ENCODE results near the gene SBSN. TPM values are rescaled to one million over a fixed set of nuclear protein-coding genes. Genes with fewer than 3 reads are reported as not detected.
"Not testable (repeated sequence)": the region's sequence is repeated elsewhere in the genome, so short reads cannot be mapped to it uniquely, and the experiment has no call there.

Gene SBSN
- total RNA-seq, 1 donor from 2014 or later, result not detected

DNA sequence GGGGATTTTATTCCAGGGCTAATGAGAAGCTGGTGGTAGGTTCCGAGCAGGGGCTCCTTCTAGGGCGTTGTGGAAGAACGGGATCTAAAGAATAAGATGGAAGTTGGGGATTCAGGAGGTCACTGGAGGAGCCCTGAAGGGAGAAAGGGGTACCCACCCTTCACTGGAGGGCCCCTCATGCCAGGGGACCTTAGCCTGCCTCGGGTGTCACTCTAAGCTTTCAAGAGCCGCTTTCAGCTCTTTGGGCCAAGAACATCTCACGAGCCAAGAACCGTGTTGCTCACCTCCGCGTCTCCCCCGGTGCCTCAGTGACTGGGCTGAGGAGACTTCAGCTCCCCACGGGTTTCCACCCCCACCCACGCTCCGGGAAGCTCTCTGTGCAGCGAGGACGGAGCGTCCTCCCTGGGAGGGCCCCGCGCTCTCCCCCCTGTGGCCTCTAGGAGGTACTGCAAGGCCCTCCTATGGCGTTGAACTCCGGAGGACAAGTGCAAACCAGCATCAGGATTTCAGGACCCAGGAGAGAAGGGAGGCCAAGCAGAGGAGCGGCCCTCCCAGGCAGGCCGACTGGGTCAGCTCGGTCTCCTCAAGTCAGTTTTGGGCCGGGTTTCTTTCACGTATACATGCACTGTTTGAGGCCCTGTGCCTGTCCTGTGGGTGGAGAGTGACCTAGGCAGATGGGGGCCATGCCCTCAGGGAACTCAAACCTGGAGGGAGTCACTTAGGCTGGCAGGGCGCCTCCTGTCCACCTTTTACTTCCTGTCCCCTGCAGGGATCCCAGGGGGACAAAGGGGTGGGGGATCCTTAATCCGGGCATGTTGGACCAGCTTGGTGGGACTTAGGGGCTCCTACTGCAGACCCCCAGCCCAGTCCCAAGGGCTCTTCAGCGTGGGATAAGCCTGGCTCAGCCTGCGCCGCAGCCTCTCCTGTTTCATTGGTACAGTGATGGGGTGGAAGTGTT lies 32.7 kb downstream of the SBSN start:
- Mint-ChIP-seq H3K27me3 (peaks cover 18% of the 10 kb centered on the region), H3K9me3 (no peaks in the 10 kb centered on the region), H3K4me3 (peak overlapping the region; percentile 29), H3K27ac (peak overlapping the region; percentile 57), H3K36me3 (ENCODE audit: low read depth) (no peaks in the 10 kb centered on the region), H3K4me1 (peaks cover 7% of the 10 kb centered on the region)
- intact Hi-C loops (cut with micrococcal nuclease), result loop anchor here (1.0 kb wide), 1 partner anchor 143 kb away; no protein-coding TSS in a partner anchor
- peak; percentile 90 for DNase-seq

DNA sequence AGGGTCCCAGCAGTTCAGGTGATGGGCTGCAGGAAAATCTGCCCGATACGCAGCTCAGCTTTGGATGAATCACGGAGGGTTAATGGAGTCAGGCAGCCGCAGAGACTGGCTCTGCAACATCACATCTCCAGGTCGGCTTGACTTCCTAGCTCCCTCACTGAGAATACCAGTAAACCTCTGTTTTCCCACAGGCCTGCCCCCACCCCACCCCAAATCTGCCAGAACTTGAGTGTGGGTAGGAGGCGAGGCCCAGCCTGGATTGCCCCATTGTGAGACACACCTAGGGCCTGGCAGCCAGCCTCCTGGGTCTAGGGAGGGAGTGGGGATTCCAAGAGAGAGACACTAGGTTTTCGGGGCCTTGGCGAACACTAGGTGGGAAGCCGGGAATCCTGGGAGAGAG lies 34.1 kb downstream of the SBSN start:
- Mint-ChIP-seq H3K36me3 (ENCODE audit: low read depth) (no peaks in the 10 kb centered on the region), H3K27ac (no peak overlapping the region), H3K27me3 (peaks cover 23% of the 10 kb centered on the region), H3K4me3 (no peak overlapping the region), H3K4me1 (peaks cover 7% of the 10 kb centered on the region), H3K9me3 (no peaks in the 10 kb centered on the region)
- intact Hi-C loops (cut with micrococcal nuclease), result no loop called here
- DNase-seq, result no peak

DNA sequence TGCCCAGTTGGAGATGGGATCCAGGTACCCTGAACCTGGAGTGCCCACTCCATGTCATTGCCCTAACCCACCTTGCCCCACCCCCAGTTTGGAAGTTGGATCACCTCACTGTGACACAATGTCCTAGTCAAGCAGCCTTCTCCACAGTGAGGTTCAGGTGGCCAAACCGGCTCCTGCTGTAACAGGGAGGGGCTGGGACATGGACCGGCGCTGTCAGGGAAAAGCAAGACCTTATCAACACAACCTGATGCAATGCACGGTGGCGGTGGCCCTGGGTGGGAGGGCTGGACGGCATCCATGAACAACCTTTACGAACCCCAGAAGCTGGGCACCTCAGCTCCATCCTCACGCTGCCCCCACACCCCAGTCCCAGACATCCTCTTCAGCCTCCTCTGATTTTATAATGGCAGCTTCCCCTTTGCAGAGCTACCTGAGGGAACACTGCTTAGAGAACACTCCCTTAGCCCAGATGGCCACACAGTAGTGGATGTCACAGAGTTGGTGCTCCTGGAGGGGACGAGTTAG lies 36.2 kb downstream of the SBSN start:
- DNase-seq, result no peak
- peaks cover 23% of the 10 kb centered on the region for H3K27me3 Mint-ChIP-seq
- no peaks in the 10 kb centered on the region for H3K9me3 Mint-ChIP-seq
- H3K4me1 Mint-ChIP-seq, result peaks cover 7% of the 10 kb centered on the region
- no peak overlapping the region for H3K4me3 Mint-ChIP-seq
- no peaks in the 10 kb centered on the region for H3K36me3 Mint-ChIP-seq (ENCODE audit: low read depth)
- intact Hi-C loops (cut with micrococcal nuclease), result no loop called here
- no peak overlapping the region for H3K27ac Mint-ChIP-seq

DNA sequence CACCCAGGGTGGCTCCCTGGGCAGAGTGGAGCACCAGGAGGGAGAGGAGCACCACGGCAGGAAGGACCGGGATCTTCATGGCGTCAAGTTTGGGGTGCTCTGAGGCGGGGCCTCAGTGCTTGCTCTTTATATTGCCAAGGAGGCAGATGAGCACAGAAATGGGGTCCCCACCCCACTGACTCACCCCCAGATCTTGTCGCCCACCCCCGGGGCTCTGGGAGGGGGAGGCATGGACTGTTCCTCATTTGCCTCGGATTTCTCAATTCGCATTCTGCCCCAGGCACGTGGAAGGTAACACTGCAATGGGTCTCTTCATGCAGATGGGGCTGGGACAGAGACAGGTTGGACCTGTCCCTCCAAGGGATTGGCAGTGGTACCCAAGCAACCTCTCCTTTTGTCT lies 37.7 kb downstream of the SBSN start, which contains the start of gene KRTDAP:
Gene KRTDAP (minus strand): TSS at position 101 of the 400 bp plus-strand sequence. CDS start 22 bp downstream, at position 79.
- DNase-seq, result no peak
- Mint-ChIP-seq H3K4me3 (no peak within 1 kb of the TSS), H3K4me1 (peaks cover 5% of the 10 kb centered on the region), H3K27ac (no peak within 1 kb of the TSS), H3K36me3 (ENCODE audit: low read depth) (no peaks in the 10 kb centered on the region), H3K27me3 (peaks cover 27% of the 10 kb centered on the region), H3K9me3 (no peaks in the 10 kb centered on the region)
- intact Hi-C loops (cut with micrococcal nuclease), result no loop called here

DNA sequence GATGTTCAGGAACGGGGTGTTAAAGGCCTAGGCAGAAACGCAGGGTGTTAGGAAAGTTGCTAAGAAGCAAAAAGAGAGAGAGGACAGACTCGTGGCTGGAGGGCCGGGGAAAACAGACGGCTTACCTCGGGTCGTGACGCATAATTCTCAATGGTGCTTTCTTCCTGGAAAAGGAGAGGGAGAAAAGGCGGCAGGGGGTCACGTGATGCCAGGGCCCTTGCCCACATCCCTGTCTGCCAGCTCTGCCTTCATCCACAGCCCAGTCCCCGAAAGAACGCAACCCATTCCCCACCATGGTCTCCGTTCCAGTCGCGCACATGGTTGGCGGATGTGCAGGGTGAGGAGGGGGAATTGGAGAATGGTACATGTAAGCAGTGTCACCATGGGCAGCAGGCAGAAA lies 39.4 kb downstream of the SBSN start:
- Mint-ChIP-seq H3K4me3 (no peak overlapping the region), H3K9me3 (no peaks in the 10 kb centered on the region), H3K27ac (no peak overlapping the region), H3K36me3 (ENCODE audit: low read depth) (no peaks in the 10 kb centered on the region), H3K4me1 (no peaks in the 10 kb centered on the region), H3K27me3 (peaks cover 30% of the 10 kb centered on the region)
- intact Hi-C loops (cut with micrococcal nuclease), result no loop called here
- no peak for DNase-seq

DNA sequence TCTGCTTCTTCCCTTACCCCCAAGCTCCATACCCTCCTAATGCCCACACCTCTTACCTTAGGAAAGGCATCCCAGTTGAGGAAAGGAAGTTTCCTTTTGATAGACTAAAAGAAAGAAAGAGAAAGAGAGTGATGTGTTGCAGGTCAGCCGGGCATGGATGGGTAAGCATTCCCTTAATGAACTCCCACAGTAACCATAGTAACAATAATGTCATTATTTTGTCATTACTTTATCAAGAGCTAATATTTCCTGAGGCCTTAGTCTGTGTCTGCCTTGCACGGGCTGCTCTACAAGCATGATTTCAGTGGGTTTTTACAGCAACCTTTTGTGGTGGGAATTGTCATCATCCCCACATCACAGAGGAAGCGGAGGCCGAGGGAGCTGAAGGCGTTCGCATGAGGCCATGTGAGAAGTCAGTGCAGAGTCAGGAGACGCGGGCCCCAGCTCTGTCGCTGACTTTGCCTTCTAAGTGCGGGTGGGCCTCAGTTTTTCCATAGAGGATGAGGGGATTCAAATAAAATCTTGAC lies 40.4 kb downstream of the SBSN start:
- Mint-ChIP-seq H3K36me3 (ENCODE audit: low read depth) (no peaks in the 10 kb centered on the region), H3K27me3 (peaks cover 28% of the 10 kb centered on the region), H3K4me1 (no peaks in the 10 kb centered on the region), H3K4me3 (no peak overlapping the region), H3K27ac (no peak overlapping the region), H3K9me3 (no peaks in the 10 kb centered on the region)
- intact Hi-C loops (cut with micrococcal nuclease), result no loop called here
- DNase-seq, result no peak

DNA sequence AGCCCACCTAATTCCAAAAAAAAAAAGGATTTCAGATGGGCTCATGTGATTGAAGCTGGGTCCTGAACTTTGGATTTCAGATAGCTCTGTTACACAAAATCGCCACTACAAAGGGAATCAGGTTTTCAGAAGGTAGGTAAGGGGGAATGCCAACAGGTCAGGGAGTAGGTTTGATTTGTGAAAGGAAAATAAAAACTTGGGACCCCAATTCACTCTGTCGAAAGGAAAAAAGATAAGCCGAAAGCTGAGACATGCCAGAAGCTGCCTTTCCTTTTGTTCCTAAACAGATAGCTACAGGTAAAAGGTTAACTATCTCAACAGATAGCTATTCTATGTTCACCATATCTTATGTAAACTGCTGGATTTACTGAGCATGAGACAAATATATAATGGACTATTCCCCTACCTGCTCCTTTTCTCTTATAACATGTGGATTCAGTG lies 41.8 kb downstream of the SBSN start:
- no peaks in the 10 kb centered on the region for H3K4me1 Mint-ChIP-seq
- no peaks in the 10 kb centered on the region for H3K36me3 Mint-ChIP-seq (ENCODE audit: low read depth)
- peaks cover 23% of the 10 kb centered on the region for H3K27me3 Mint-ChIP-seq
- H3K4me3 Mint-ChIP-seq, result no peak overlapping the region
- H3K9me3 Mint-ChIP-seq, result no peaks in the 10 kb centered on the region
- no peak for DNase-seq
- H3K27ac Mint-ChIP-seq, result no peak overlapping the region
- intact Hi-C loops (cut with micrococcal nuclease), result no loop called here

DNA sequence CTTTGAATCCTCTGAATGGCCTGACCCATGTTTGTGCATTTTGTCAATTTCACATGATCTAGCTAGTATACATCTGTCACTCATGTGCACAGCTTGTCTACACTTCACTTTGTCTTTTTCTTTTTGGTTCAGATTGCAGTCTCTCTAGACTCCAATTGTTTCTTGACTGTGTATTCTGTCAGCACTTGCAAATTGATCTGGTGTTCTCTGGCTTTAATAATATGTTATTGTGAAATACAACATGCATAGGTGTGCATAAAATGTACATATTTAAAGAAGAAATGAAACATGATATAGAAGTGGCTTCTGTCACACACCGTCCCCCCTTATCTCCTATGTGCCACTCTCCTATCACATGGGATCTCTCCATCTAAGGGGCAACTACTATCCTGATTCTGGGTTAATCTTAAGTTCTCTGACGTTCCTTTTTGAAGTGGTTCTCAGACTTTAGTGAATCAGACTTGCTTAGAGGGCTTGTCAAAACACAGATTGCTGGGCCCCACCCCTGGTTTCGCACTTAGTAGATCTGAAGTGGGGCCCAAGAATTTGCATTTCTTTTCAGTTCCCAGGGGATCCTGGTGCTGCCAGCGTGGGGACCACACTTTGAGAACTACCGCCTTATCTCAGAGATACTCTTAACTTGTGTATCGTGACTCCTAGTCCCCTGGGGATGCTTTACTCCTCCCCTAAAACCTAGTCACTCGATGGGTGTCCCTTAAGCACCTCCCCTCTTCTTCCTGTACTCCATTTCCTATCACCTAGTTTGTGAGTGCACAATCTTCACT lies 43.7 kb downstream of the SBSN start:
- Mint-ChIP-seq H3K9me3 (no peaks in the 10 kb centered on the region), H3K27ac (no peak overlapping the region), H3K4me3 (no peak overlapping the region), H3K27me3 (peaks cover 15% of the 10 kb centered on the region), H3K4me1 (no peaks in the 10 kb centered on the region), H3K36me3 (ENCODE audit: low read depth) (no peaks in the 10 kb centered on the region)
- no peak for DNase-seq
- intact Hi-C loops (cut with micrococcal nuclease), result no loop called here

DNA sequence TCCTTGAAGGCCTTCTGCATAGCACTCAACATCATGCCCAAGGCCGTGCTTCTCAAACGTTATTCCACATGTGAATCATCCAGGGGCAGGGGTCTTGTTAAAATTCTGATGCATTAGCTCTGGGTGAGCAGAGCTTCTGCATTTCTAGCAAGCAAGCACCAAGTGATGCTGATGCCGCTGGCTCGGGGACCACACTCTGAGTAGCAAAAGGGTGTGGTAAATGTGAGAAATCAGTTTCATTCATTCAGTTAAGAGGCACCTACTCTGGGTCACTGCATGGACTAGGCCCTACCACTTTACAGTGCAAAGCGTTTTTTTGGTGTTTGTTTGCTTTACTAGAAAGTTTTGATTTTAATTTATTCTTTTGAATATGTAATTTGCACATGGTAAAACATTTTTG lies 45.0 kb downstream of the SBSN start:
- H3K36me3 Mint-ChIP-seq (ENCODE audit: low read depth), result no peaks in the 10 kb centered on the region
- H3K9me3 Mint-ChIP-seq, result no peaks in the 10 kb centered on the region
- peaks cover 14% of the 10 kb centered on the region for H3K27me3 Mint-ChIP-seq
- H3K4me3 Mint-ChIP-seq, result no peak overlapping the region
- no peak overlapping the region for H3K27ac Mint-ChIP-seq
- no peak for DNase-seq
- H3K4me1 Mint-ChIP-seq, result no peaks in the 10 kb centered on the region
- intact Hi-C loops (cut with micrococcal nuclease), result no loop called here

DNA sequence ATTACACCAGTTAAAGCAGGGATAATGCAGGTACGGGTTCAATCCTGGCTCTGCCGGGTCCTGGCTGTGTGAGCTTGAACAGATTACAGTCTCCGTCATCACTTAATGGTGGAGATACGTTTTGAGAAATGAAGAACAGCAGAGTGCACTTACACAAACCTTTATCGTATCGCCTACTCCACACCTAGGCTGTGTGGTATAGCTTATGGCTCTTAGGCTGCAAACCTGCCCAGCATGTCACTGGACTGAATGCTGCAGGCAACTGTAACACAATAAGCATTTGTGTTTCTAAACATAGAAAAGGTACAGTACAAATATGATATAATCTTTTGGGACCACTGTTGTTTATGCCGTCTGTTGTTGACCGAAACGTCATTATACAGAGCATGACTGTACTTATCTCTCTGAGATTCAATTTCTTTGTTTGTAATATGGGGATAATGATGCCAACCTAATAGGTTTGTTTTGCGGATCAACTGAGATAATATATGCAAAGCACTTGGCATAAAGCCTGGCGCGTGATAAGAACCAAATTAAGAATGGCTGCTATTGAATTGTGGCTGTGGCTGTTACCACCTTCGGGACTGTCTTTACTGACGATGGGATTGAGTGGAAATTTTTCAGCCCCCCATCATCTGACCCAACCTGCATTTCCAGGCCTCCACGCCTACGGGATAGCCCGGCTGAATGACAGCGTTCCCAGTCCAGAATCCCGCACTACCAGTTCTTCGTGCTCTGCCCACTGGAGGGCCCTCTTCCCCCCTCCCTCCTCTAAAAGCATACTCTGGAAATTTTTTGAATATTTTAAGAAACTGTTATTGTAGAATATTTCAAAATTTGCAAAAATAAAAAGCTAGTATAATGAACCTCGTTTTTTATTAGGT lies 49.1 kb downstream of the SBSN start:
- Mint-ChIP-seq H3K27ac (no peak overlapping the region), H3K9me3 (no peaks in the 10 kb centered on the region), H3K36me3 (ENCODE audit: low read depth) (no peaks in the 10 kb centered on the region), H3K4me1 (no peaks in the 10 kb centered on the region), H3K27me3 (peaks cover 6% of the 10 kb centered on the region), H3K4me3 (no peak overlapping the region)
- intact Hi-C loops (cut with micrococcal nuclease), result no loop called here
- no peak for DNase-seq

DNA sequence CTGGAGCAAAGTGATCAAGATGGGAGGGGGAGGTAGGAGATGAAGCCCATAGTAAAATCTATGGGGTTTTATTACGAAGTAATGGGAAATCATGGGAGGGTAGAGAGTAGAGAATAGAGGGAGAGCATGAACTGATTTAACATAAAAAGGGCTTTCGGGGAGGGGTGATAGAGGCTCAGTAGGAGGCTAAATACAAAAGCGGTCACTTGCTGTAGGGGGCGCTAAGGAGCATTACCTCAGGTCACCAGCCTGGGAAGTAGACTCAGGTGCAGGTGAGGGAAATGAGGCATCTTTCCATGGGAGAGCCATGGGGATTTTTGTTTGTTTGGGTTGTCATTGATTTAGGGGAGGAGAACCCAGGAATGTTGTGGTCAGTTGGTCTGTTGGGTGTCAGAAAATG lies 52.0 kb downstream of the SBSN start:
- Mint-ChIP-seq H3K27ac (no peak overlapping the region), H3K27me3 (peaks cover 6% of the 10 kb centered on the region), H3K9me3 (no peaks in the 10 kb centered on the region), H3K4me3 (no peak overlapping the region), H3K36me3 (ENCODE audit: low read depth) (no peaks in the 10 kb centered on the region), H3K4me1 (no peaks in the 10 kb centered on the region)
- intact Hi-C loops (cut with micrococcal nuclease), result no loop called here
- no peak for DNase-seq

DNA sequence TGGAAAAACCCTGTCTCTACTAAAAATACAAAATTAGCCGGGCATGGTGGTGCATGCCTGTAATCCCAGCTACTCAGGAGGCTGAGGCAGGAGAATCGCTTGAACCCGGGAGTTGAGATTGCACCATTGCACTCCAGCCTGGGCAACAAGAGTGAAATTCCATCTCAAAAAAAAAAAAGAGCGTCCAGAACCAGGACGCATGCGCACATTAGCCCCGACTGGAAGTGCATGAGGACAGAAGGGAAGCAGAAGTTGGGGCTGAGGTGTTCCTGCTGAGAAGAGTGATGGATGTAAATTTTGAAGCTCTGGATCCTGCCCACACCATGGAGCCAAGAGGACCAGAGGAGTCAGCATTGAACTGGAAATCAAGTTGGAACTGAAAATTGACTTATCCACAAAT lies 53.5 kb downstream of the SBSN start:
- H3K9me3 Mint-ChIP-seq, H3K4me1 Mint-ChIP-seq, H3K27ac Mint-ChIP-seq: not testable (repeated sequence)

DNA sequence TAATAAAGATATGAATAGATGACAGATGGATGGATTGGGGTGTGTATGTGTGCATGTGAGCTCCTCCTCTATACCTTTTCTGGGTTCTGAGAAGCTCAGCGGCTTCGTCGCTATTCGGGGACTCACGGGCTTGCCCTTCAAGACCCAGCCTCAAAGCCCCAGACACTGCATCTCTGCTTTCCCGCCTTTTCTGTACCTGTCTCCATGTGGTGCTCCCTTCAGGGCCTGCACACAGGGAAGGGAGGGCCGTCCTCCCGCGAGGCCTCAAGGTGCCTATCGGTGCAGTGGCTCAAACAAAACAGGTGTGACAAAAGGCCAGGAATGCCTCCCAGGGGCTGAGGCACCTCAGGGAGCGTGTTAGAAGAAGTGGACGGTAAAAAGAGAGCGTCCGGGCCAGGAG lies 54.0 kb downstream of the SBSN start:
- H3K27me3 Mint-ChIP-seq, result peaks cover 3% of the 10 kb centered on the region
- H3K9me3 Mint-ChIP-seq, result no peaks in the 10 kb centered on the region
- H3K4me3 Mint-ChIP-seq, result no peak overlapping the region
- no peak overlapping the region for H3K27ac Mint-ChIP-seq
- DNase-seq, result no peak
- H3K36me3 Mint-ChIP-seq (ENCODE audit: low read depth), result no peaks in the 10 kb centered on the region
- no peaks in the 10 kb centered on the region for H3K4me1 Mint-ChIP-seq
- intact Hi-C loops (cut with micrococcal nuclease), result no loop called here

More for the DNA sequence above, 53.5 kb downstream of the SBSN start:
- H3K36me3 Mint-ChIP-seq (ENCODE audit: low read depth); DNase-seq; H3K27me3 Mint-ChIP-seq; H3K4me3 Mint-ChIP-seq; intact Hi-C loops (cut with micrococcal nuclease): not testable (repeated sequence)

Data from activated CD4-positive, alpha-beta T cell treated with anti-CD3 and anti-CD28 coated beads, Interleukin-2, amount 10 ng/mL, durations not matched to agents 24 days and 14 days (primary cell).